Glutamatergic neuron (in vitro differentiated cells): Measurements from ENCODE around the gene WWP2. TPM values are rescaled to one million over a fixed set of nuclear protein-coding genes. Genes with fewer than 3 reads are reported as not detected.

Experiments
- microRNA-seq: library from miRNA; unstranded; fragments of <30 nt; microRNA quantifications from one replicate; pipeline ENCODE4, GENCODE V29; 2020; ENCODE audit not compliant: unreplicated experiment
- total RNA-seq: library from RNA; stranded (reverse); fragmentation: NEBNext Ultra II Directional; extraction: Animal tissue kit (Norgen Biotek cat#: 25700); gene quantifications from one replicate; pipeline ENCODE4 v1.2.1, GENCODE V29; 2021; ENCODE audit not compliant: unreplicated experiment

Gene WWP2
- total RNA-seq, 1 donor from 2014 or later, result 46.8 TPM

Small RNA genes within 50 kb of the gene (microRNA-seq; reads per million reads assigned to microRNA genes)
- 1,527 reads per million, percentile 91 among the genes with 10 or more reads in this experiment for gene MIR140

Other genes starting within 250 kb of the WWP2 start
- gene NFAT5, start 196.4 kb upstream of the WWP2 start, total RNA-seq, result 26.3 TPM
- gene NQO1, start 35.8 kb upstream of the WWP2 start, total RNA-seq, result 7.2 TPM
- gene NOB1, start 7.4 kb upstream of the WWP2 start, total RNA-seq, result 22.7 TPM
- 2.5 TPM for gene CLEC18A, start 189.0 kb downstream of the WWP2 start, total RNA-seq